SK-N-SH (cell line): ENCODE measurements around the gene ATP11A.

Experiments
- CHD2 ChIP-seq: fragments of 150-350 bp; IDR thresholded peaks from 2 replicates; pipeline ENCODE4 v1.6.1; 2018; ENCODE audit warnings: low read length; ENCODE audit not compliant: partially characterized antibody
- CTCF ChIP-seq: fragments of 200-600 bp; sonication (generic); IDR thresholded peaks from 2 replicates; pipeline ENCODE4 v1.6.1; 2017; ENCODE audit warnings: antibody characterized with exemption, mild to moderate bottlenecking, moderate library complexity
- EP300 ChIP-seq, 2 experiments: IDR thresholded peaks; 2 replicates each; pipeline versions ENCODE4 v1.4.0 to v1.6.1; 2012; ENCODE audit warnings: borderline replicate concordance in 1 of 2, low read depth in 1 of 2, low read length in 1 of 2
- EZH2phosphoT487 ChIP-seq: fragments of 200-600 bp; sonication (generic); IDR thresholded peaks from 2 replicates; pipeline ENCODE4 v1.6.1; 2017; ENCODE audit warnings: low read depth, mixed run types, mild to moderate bottlenecking, antibody characterized with exemption, moderate library complexity, borderline replicate concordance
- JUND ChIP-seq: IDR thresholded peaks from 2 replicates; pipeline ENCODE4 v1.4.0; 2012
- NFIC ChIP-seq: IDR thresholded peaks from 2 replicates; pipeline ENCODE4 v1.4.0; 2012; ENCODE audit warnings: borderline replicate concordance
- POLR2AphosphoS5 ChIP-seq: IDR thresholded peaks from 2 replicates; pipeline ENCODE4 v1.6.1; 2012; ENCODE audit warnings: low read depth, low read length
- RCOR1 ChIP-seq: fragments of 150-350 bp; IDR thresholded peaks from 2 replicates; pipeline ENCODE4 v1.6.1; 2017; ENCODE audit warnings: antibody characterized with exemption, low read length
- RFX5 ChIP-seq: IDR thresholded peaks from 2 replicates; pipeline ENCODE4 v1.6.1; 2012; ENCODE audit warnings: mild to moderate bottlenecking, improper control_type of control experiment, low read length
- TAF1 ChIP-seq: IDR thresholded peaks from 2 replicates; pipeline ENCODE4 v1.6.1; 2012; ENCODE audit warnings: low read depth, mild to moderate bottlenecking, low read length, moderate library complexity, borderline replicate concordance
- TF ChIP-seq, protein P1 (sequence below): fragments of 150-350 bp; IDR thresholded peaks from 2 replicates; pipeline ENCODE4 v1.6.1; 2017; ENCODE audit warnings: antibody characterized with exemption, low read length, low read depth, borderline replicate concordance
- TF ChIP-seq, protein P2 (sequence below): IDR thresholded peaks from 2 replicates; pipeline ENCODE4; 2012
- TF ChIP-seq, protein P3 (sequence below): IDR thresholded peaks from 2 replicates; pipeline ENCODE4 v1.4.0; 2012; ENCODE audit warnings: low read depth

DNA sequence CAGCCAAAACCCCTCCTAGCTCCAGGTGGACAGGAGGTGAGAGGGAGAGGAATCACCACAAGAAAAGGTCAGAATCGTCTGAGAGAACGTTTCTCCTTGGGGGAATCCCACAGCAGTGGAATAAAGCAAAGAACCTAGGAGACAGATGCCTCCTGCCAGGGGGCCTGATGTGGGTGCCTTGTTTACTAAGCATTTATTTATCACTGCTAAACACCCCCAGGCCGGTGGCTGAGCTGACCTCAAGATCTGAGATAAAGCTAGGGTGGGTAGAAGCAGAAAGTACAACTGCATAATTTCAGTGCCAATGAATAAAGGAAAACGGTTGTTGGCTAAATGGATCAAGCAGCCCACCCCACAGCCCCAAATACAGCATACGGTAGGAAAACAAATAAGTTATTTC is 33.9 kb upstream of the ATP11A start:
- TF ChIP-seq, protein P1, sequence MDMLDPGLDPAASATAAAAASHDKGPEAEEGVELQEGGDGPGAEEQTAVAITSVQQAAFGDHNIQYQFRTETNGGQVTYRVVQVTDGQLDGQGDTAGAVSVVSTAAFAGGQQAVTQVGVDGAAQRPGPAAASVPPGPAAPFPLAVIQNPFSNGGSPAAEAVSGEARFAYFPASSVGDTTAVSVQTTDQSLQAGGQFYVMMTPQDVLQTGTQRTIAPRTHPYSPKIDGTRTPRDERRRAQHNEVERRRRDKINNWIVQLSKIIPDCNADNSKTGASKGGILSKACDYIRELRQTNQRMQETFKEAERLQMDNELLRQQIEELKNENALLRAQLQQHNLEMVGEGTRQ, result no peak
- no peak for TF ChIP-seq CTCF
- TF ChIP-seq CHD2, result no peak
- no peak for TF ChIP-seq POLR2AphosphoS5
- TF ChIP-seq EZH2phosphoT487, result no peak
- TF ChIP-seq, protein P2, sequence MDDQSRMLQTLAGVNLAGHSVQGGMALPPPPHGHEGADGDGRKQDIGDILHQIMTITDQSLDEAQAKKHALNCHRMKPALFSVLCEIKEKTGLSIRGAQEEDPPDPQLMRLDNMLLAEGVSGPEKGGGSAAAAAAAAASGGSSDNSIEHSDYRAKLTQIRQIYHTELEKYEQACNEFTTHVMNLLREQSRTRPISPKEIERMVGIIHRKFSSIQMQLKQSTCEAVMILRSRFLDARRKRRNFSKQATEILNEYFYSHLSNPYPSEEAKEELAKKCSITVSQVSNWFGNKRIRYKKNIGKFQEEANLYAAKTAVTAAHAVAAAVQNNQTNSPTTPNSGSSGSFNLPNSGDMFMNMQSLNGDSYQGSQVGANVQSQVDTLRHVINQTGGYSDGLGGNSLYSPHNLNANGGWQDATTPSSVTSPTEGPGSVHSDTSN, result no peak
- no peak for TF ChIP-seq EP300 (IDR thresholded peaks at IDR 0.05; ENCODE audit: borderline replicate concordance in 1 of 2, low read depth in 1 of 2, low read length in 1 of 2)
- TF ChIP-seq RCOR1, result no peak
- no peak for TF ChIP-seq JUND
- TF ChIP-seq, protein P3, sequence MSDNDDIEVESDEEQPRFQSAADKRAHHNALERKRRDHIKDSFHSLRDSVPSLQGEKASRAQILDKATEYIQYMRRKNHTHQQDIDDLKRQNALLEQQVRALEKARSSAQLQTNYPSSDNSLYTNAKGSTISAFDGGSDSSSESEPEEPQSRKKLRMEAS, result no peak
- no peak for TF ChIP-seq RFX5
- no peak for TF ChIP-seq TAF1
- TF ChIP-seq NFIC, result no peak
